Urinary bladder (tissue), 4 donors: ENCODE results near the gene SERPINE3. TPM values are rescaled to one million over a fixed set of nuclear protein-coding genes. Genes with fewer than 3 reads are reported as not detected.

Experiments
- DNase-seq: peaks from one replicate; pipeline ENCODE4 v3.0.0-alpha.2; 2015; ENCODE audit errors: extremely low spot score
- H3K27ac ChIP-seq: one replicate; pipeline ENCODE4 v1.5.1; 2013; ENCODE audit warnings: low read depth, mild to moderate bottlenecking, moderate library complexity
- H3K36me3 ChIP-seq: one replicate; pipeline ENCODE4 v1.6.1; 2013; ENCODE audit warnings: mild to moderate bottlenecking, moderate library complexity; ENCODE audit not compliant: insufficient read depth
- H3K4me1 ChIP-seq: one replicate; pipeline ENCODE4 v1.6.1; 2013; ENCODE audit warnings: mild to moderate bottlenecking, moderate library complexity; ENCODE audit not compliant: insufficient read depth
- H3K4me3 ChIP-seq: one replicate; pipeline ENCODE4 v1.5.1; 2013; ENCODE audit warnings: low read depth, low read length
- WGBS: extraction: QIAGEN DNeasy Blood & Tissue Kit; methylation state at CpG from one replicate; pipeline ENCODE4 v1.1.7; 2013; 5-methylcytosine and 5-hydroxymethylcytosine counted together
- polyA plus RNA-seq: library from polyadenylated mRNA; stranded (reverse); fragments of 200-250 nt; gene quantifications from one replicate; pipeline ENCODE4 v1.2.3, GENCODE V29; 2013
- total RNA-seq: library from RNA; depleted of rRNA; stranded (reverse); fragments of >200 nt; gene quantifications from one replicate; pipeline ENCODE4 v1.2.3, GENCODE V29; 2014
- donor health status: healthy with polysubstance abuse.
- donor health status: healthy.

Gene SERPINE3
- total RNA-seq (0.16 TPM), polyA plus RNA-seq (not detected)

- DNase-seq = no peak
- H3K4me1 ChIP-seq = no peaks in the 10 kb centered on the region
- WGBS = 66% methylated on average over 11 of the region's 11 CpGs
- H3K4me3 ChIP-seq = no peak within 1 kb of the TSS
- H3K36me3 ChIP-seq = no peaks in the 10 kb centered on the region
- no peak within 1 kb of the TSS for H3K27ac ChIP-seq
These were observed at the start of gene SERPINE3 for GRCh38 chr13:51339354-51339753. SERPINE3 (plus strand) TSS chr13:51339691; CDS start chr13:51341092, 1,401 bp downstream.

DNA sequence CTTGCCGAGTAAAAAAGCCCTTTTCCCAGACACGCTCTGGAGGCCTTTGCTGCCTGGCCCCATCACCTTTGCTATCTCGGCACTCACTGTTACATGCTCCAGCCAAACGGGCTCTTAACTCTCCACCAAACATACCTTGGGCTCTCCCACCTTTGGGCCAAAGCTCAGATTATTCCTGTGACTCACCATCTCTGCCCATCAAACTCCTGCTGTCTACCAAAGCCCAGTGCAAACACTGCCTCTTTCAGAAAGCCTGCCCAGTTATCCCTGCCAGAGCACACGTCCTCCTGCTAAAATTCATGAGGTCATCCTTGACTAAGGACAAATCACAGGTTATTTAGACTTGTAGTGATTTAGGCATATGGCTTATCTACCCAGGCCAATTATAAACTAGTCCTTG, 48.1 kb upstream of the SERPINE3 start:
- 55% methylated on average over 5 of the region's 5 CpGs for WGBS
- DNase-seq = no peak
- H3K4me3 ChIP-seq = no peak overlapping the region
- H3K4me1 ChIP-seq = no peaks in the 10 kb centered on the region
- H3K27ac ChIP-seq = no peak overlapping the region
- H3K36me3 ChIP-seq = no peaks in the 10 kb centered on the region

- DNase-seq = no peak
- H3K4me1 ChIP-seq = no peaks in the 10 kb centered on the region
- no peaks in the 10 kb centered on the region for H3K36me3 ChIP-seq
- WGBS = 32% methylated on average over 6 of the region's 6 CpGs
- no peak overlapping the region for H3K27ac ChIP-seq
- H3K4me3 ChIP-seq = no peak overlapping the region
These were observed 47.4 kb upstream of the SERPINE3 start for GRCh38 chr13:51292000-51292565.

DNA sequence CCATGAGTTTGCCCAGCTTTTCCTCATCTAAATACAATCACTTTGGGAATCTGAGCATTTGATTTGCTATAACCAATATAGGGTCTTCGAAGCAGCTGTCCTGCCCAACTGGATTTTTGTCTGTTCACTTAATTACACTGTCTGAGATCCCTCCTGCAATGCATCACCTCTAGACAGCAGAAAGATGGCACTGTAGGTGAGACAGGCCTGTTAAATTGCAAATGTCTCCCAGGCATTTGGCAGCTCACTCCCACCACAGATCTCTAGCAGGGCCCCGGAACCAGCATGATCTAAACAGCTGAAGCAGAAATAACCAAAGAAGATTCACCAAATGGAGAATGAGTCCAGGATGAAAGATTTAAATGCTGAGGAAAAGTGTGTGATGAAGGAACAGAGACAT, 41.9 kb upstream of the SERPINE3 start:
- Histone ChIP-seq H3K27ac (no peak overlapping the region), H3K4me3 (no peak overlapping the region), H3K4me1 (no peaks in the 10 kb centered on the region), H3K36me3 (no peaks in the 10 kb centered on the region)
- WGBS = 86% methylated on average over 2 of the region's 2 CpGs
- no peak for DNase-seq

DNA sequence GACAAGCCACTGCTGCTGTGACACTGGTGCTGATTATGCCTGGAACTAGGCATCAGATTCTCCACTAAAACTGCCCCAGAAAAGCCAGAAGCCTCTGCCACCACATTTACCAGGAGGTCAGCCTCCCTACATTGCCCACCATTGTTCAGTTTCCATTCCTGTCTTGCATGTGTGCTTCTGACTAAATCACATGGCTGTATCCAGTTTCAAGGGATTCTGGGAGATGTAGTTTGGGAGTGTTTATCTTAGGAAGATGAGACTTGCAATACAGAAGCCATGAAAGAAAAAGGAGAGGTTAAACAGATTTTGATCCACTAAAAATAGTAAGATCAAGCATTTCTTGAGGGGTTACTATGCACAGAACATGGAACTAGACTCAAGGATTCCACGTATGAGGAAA, 40.7 kb upstream of the SERPINE3 start:
- Histone ChIP-seq H3K27ac (no peak overlapping the region), H3K36me3 (no peaks in the 10 kb centered on the region), H3K4me1 (no peaks in the 10 kb centered on the region), H3K4me3 (no peak overlapping the region)
- WGBS = 93% methylated on average over 1 of the region's 1 CpG
- no peak for DNase-seq

GRCh38 chr13:51303063-51303552, 36.4 kb upstream of the SERPINE3 start:
- WGBS = 80% methylated on average over 2 of the region's 2 CpGs
- H3K4me1 ChIP-seq = no peaks in the 10 kb centered on the region
- no peak for DNase-seq
- H3K36me3 ChIP-seq = no peaks in the 10 kb centered on the region
- no peak overlapping the region for H3K4me3 ChIP-seq
- H3K27ac ChIP-seq = no peak overlapping the region

GRCh38 chr13:51303882-51304281, 35.6 kb upstream of the SERPINE3 start:
- no peak for DNase-seq
- Histone ChIP-seq H3K36me3 (no peaks in the 10 kb centered on the region), H3K4me1 (no peaks in the 10 kb centered on the region), H3K27ac (no peak overlapping the region), H3K4me3 (no peak overlapping the region)

DNA sequence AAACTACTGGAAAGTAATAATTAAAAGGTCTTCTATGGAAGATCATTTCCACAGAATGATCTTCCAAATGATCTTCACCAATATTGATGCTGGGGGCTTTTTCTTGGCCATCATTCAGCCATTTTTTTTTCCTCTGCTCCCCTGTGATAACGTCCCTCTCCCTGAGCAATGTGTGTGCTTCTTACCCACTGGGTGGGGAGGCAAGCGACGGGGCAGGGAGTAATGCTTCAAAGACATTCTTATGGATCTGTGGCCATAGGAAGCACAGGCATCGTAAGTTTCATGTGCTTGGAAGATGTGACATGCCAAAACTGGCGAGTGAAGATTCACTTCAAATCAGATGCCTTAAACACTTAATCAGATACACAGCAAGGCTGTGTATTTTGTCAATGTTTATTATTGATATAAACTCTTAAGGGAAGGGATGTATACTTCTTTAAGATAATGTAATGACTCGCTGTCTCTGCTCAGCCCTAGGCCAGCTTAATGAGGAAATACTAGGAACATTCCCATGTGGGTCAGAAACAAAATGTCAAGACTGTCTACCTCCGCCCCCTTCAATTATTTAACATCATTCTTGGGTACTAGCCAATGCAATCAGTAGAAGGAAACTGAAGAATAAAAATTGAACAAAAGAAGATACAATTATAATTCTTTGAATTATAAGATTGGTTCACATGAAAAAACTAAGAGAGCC, 34.1 kb upstream of the SERPINE3 start:
- no peaks in the 10 kb centered on the region for H3K4me1 ChIP-seq
- DNase-seq = no peak
- H3K4me3 ChIP-seq = no peak overlapping the region
- no peak overlapping the region for H3K27ac ChIP-seq
- WGBS = 71% methylated on average over 7 of the region's 7 CpGs
- H3K36me3 ChIP-seq = no peaks in the 10 kb centered on the region

DNA sequence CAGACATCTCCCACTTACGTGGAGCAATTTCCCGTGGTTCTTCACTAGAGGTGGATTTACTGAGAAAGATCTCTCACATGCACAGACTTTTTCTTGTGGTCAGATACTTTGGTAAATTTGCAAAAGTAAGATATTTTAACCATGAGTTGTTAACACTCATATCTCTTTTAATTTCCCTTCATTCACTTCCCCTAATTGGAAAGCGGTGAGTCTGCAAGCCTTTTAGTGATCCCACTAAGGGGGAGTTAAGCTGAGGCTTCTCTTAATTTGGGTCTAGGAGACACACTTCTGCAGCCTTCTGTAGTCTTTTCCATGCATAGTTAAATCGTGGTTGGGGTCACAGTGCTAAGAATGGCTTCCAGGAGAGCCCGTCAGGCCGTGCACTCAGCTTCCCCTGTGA, 30.7 kb upstream of the SERPINE3 start:
- Histone ChIP-seq H3K27ac (no peak overlapping the region), H3K4me1 (no peaks in the 10 kb centered on the region), H3K36me3 (no peaks in the 10 kb centered on the region), H3K4me3 (no peak overlapping the region)
- 68% methylated on average over 6 of the region's 6 CpGs for WGBS
- DNase-seq = no peak

DNA sequence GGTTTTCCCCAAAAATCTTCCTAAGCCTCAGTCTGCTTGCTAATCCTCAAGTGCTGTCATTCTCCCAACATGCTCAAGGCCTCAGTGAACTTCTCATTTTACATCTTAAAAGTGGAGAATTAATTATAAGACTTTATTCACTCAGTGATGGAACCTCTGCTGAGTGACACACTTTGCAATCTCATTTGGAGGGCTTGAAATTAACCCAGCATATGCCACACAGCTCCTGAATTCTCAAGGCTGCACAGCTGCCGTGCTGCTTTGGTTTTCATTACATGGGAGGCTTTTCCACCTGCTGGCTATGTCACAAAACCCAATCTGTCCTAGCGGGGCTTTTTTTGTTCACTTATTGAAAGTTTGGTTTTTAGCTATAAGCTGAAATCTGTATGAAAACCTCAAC, 28.3 kb upstream of the SERPINE3 start:
- WGBS = 92% methylated on average over 2 of the region's 2 CpGs
- Histone ChIP-seq H3K27ac (no peak overlapping the region), H3K4me3 (no peak overlapping the region), H3K36me3 (no peaks in the 10 kb centered on the region), H3K4me1 (no peaks in the 10 kb centered on the region)
- DNase-seq = no peak

DNA sequence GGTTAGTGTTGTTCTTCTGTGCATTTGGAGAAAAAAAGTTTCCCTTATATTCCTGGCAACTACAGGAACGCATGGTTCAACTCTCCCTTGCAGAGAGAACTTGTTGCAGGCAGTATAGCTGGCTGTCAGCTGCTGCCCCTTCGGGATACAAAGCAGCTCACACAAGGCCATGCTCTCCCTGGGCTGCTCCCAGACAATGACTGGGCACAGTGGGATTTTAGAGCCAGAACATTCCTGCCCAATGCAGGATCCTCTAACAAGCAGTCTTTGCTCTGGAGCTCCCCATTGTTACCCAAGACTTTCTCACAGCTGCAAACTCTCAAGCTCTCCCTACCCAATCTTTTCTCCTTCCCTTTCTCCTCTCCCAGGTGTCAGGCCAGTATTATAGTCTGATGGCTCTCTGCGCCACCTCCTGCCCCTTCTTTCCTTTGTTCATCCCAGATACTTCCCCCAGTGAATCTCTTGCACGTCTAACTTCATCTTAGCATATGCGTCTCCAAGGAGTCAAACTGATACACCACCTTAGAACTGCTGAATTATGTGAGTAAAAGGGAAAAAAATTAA, 27.5 kb upstream of the SERPINE3 start:
- H3K4me1 ChIP-seq = no peaks in the 10 kb centered on the region
- 86% methylated on average over 5 of the region's 5 CpGs for WGBS
- H3K4me3 ChIP-seq = no peak overlapping the region
- no peak overlapping the region for H3K27ac ChIP-seq
- no peak for DNase-seq
- no peaks in the 10 kb centered on the region for H3K36me3 ChIP-seq

- no peak for DNase-seq
- 81% methylated on average over 1 of the region's 1 CpG for WGBS
These were observed 25.9 kb upstream of the SERPINE3 start for GRCh38 chr13:51313619-51314018.

DNA sequence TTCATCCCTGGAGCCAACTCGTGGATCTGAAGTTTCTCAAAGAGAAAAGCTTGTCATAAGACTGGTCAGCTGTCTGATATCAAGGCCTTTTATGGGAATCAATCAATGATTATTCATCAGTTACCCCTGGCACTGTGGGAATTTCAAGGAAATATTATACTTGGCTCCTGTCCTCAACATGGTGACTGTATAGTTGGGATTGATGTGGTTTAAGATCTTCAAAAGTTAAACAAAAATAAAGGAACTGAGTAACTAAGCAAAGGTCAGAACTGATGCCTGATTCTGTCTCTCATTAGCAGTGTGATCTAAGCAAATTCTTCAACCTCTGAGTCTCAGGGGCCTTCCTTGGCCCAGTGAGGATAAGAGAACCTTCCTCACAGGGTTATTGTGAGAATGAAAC, 22.2 kb upstream of the SERPINE3 start:
- DNase-seq = no peak
- Histone ChIP-seq H3K4me3 (no peak overlapping the region), H3K36me3 (no peaks in the 10 kb centered on the region), H3K4me1 (no peaks in the 10 kb centered on the region), H3K27ac (no peak overlapping the region)
- 90% methylated on average over 1 of the region's 1 CpG for WGBS

More at GRCh38 chr13:51313619-51314018, 25.9 kb upstream of the SERPINE3 start:
- Histone ChIP-seq H3K4me3 (no peak overlapping the region), H3K27ac (no peak overlapping the region), H3K4me1 (no peaks in the 10 kb centered on the region), H3K36me3 (no peaks in the 10 kb centered on the region)

- no peak overlapping the region for H3K4me3 ChIP-seq
- WGBS = 95% methylated on average over 2 of the region's 2 CpGs
- no peak for DNase-seq
- H3K27ac ChIP-seq = no peak overlapping the region
- no peaks in the 10 kb centered on the region for H3K36me3 ChIP-seq
- H3K4me1 ChIP-seq = no peaks in the 10 kb centered on the region
These were observed 21.5 kb upstream of the SERPINE3 start for GRCh38 chr13:51318015-51318414.
